ENCODE results near the gene NRXN2.

The NRXN2 gene

DNA sequence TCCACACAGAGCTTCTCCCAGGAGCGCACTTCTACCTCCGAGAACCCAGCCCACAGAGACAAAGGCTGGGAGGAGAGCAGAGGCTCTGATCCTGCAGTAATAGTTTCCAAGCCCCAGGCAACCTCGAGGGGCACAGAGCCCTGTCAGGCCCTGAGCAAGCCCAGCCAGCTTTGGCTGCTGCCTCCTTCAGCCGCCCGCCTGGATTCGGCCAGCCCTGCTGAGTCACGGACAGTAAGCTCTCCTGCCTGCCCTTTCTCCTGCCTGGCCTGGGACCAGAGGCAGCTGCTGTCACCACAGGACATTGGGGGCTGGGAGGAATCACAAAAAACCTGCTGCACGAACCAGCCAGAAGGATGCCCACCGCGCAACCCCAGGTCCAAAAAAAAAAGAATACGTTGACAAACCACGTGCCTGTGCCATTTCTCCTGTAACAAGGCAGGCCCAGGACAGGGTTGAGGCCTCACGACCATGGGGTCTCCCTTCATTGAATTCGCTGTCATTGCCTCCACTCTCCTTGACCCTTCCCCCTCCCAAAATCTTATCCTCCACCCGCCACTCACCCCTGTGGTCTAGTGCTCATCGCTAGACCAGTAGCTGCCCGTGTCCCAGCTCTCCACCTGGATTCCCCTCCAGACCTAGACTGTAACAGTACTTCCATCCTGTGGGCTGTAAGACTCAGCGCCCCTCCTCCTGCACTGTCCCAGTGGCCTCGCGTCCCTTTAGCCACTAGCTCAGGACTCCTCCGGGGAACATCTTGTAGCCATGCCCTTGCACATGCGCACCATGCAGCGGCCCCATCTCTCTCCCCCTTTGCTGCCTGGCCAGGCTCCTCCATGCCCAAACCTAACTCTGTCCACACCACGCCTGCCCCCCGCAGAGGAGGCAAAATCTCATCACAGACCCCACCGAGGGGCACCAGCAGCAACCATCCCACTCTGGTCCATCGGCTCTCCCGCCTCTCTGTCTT, 139.4 kb downstream of the NRXN2 start:
- DNase-seq = no peak

DNA sequence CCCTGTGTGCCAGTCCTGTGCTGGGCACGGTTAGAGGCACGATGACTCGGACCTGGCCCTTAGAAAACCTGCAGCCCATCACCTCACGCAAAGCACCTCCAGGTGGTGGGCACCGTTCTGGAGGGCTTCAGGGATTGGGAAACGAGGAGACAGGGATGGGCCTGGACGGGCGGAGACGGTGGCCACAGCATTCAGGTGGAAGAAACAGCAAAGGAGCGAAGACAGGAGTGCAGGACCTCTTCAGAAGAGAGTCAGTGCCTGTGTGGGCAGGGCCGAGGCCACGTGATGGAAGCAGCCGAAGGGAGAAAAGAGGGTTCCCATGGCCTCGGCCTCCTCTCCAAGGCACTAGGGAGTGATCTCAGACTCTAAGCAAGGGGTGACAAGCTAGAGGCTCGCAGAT, 140.1 kb downstream of the NRXN2 start:
- DNase-seq = no peak

DNA sequence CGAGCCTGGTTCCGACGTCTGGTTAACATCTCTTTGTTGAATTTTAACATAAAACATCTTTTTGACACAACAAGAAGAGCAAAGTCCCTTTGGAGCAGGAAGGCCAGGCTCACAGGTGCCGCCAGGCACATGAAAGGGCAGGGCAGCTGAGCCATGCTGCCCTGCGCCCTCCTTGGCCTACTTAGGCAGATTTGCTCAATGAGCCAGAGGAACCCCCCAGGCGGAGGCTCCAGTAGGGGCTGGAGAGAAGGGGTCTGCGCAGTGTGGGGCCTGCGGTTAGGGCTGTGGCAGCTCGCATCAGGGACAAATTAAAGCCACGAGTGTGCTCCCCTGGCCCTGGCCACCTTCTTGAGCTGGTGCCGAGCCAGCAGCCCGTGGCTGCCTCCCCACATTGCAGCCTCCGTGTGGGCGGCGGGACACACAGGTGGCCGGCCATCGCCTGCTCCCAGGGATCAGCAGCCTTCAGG, 141.9 kb downstream of the NRXN2 start:
- DNase-seq = no peak

DNA sequence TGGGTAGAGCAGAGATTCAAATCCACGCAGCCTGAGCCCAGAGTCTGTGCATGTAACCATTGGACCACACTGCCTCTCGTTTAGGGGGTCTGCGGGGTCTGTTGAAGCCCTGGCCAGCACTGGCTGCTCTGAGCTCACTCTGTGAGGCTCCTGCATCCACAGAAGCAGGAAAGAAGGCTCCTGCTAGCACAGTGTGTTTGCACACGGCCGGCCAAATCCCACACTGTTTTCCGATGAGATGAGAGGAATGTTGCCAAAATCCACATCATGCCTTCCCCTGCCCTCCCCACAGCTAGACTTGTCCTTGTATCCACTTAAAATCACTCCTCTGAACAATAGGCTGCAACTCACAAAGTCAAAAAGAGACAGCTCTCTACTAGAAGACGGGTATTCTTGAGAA, 142.6 kb downstream of the NRXN2 start:
- no peak for DNase-seq

DNA sequence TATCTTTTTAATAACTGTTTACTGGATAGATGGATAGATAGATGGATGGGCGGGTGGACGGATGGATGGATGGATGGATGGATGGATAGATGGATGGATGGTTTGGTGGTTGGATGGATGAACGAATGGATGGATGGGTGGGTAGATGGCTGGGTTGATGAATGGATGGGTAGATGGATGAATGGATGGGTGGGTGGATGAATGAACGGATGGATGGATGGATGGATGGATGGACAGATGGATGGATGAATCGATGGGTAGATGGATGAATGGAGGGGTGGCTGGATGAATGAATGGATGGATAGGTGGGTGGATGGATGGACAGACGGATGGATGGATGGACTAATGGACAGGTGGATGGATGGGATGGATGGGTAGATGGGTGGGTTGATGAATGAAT, 145.8 kb downstream of the NRXN2 start:
- no peak for DNase-seq

DNA sequence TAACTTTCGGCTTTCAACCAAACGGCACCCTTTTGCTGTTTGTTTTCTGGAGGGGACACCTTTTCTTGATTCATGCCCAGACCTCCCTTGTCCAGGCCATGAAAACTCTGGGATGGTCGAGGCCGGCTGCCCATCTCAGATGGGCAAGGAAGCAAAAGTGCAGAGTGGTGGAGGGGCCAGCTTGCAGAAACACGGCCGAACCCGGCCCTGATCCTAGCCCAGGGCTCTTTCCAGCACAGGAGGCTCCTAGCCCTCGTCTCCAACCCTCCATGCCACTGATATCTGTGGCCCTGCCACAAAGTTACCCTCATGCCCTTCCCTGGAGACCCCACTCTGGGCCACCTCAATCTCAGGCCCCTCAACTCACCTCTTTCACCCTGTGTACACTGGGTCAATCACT, 150.9 kb downstream of the NRXN2 start:
- no peak for DNase-seq

DNA sequence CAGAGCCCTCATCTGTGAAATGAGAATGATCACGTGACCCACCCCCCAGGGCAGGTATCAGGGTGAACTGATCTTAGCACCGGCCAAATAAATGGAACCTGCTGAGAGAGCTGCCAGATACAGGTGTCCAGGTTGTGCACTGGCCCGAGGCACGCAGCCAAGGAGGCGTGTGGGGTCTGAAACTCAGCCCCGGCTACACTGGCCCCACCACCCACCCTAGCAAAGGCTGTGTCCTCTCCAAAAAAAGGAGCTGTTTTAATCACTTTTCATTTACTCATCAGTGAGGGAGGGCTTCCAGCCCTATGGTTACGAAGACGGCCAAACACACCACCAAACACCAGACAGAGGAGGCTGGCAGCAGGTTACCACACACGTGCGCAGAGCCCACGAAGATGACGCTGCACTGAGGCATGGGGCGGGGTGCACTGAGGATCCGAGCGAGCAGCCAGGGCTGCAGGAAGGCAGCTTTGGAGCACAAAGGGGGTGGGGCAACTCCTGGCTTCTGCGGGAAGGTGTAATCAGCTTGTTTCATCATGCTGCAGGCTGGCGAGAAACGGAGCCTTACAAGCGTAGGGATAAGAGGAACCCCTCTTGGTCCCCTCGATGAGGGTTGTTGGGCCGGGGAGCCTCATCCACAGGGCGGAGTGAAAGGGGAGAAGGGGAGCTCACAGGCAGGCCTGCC, 151.4 kb downstream of the NRXN2 start:
- no peak for DNase-seq

DNA sequence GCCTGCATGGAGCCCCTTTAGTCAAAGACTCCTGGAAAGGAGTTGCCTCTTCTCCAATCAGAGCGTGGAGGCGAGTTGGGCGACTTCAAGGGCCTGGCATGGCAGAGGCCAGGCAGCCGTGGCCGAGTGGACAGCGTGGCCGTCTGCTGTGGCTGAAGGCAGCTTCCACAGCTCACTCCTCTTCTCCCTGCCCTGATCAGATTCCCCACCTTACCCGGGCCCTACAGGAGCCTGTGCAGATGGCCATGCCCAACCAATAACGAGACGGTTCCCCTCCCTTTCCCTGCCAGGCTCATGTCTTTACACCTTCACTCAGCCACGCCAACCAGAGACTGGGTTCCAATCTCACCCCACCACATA, 152.0 kb downstream of the NRXN2 start:
- no peak for DNase-seq

DNA sequence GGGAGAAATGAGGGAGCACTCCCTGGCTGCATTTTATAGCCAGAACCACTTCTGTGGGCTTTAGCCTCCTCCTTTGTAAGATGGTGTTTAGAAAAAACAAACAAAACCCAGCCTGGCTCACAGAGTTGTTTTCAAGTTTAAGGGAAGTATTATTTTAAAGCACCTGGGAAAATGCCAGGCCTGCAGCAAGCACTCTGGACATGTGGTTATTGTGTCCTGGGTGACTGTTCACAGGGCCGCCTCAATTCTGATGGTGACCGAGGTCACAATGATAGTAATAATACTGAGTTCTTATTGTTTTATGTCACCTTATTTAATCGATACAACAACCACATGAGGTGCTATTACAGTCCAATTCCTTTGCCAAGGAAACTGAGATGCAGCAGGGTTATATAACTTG, 152.7 kb downstream of the NRXN2 start:
- DNase-seq = no peak

DNA sequence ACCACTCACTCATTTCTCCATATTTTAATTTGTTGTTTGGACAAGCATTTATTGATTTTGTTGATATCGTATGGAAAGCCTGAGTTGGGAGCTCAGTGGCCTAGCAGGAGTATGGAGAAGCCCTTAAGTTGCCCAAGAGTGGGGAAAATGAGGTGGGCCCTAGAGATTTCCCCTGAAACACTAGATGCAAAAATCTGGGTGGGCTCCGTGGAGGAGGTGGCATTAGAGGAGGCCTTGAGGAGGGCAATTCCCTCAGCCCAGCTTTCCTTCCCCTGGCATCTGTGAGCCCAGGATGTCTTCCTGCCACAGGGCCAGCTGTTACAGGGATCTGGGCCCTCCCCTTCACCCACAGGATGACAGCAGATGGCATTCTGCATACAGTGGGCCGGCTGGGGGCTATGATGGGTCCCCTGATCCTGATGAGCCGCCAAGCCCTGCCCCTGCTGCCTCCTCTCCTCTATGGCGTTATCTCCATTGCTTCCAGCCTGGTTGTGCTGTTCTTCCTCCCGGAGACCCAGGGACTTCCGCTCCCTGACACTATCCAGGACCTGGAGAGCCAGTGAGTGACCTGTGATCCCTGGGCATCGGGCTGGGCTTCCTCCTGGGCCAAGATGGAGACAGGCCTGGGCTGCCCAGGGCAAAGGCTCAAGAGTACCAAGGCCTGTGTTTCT, 153.6 kb downstream of the NRXN2 start:
- DNase-seq = no peak

DNA sequence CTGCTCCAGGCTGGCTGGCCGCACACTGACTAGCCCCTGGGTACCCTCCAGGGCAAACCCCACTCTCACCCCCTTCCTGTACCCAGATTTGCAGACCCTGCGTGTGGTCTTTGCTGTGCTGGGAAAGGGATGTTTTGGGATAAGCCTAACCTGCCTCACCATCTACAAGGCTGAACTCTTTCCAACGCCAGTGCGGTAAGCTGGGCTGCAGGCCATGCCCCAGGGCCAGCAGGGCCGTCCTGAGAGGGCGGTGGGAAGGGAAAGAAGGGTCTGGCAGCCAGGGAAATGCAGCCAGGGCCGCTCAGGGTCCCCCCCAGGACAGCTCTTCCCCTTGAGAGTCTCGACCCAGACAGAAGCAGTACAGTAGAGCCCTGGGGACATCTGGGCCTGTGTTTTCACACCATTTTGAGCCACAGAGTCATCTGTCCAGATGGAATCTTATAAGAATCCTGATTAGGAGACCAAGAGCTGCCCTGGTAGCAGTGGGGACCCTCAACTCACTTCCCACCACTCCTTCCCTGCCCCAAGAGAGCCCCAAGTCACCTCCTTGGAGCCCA, 154.3 kb downstream of the NRXN2 start:
- DNase-seq = no peak

DNA sequence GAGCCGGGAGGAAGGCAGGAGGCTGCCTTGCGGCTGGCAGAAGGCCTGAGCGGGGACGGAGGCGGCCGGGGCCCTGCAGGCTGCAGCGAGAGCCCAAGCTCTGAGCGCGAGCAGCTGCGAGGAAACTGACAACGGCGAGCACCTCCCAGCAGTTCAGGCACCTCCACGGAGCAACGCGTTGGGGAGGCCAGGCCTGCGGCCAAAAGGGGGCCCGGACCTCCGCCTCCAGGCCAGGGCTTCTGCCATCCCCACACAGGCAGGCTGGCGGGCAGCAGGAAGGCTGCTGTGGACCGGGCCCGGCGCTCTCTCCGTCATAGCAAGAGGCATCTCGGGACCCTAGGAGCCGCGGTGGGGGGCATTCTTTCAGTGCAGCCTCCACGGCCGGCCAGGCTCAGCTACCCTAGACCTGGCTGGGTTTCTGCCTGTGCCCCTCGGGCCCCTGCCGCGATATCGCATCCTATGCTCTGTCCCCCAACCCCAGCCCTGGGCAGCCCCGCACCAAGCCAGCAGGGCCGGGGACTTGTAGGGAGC, 154.9 kb downstream of the NRXN2 start:
- DNase-seq = no peak

DNA sequence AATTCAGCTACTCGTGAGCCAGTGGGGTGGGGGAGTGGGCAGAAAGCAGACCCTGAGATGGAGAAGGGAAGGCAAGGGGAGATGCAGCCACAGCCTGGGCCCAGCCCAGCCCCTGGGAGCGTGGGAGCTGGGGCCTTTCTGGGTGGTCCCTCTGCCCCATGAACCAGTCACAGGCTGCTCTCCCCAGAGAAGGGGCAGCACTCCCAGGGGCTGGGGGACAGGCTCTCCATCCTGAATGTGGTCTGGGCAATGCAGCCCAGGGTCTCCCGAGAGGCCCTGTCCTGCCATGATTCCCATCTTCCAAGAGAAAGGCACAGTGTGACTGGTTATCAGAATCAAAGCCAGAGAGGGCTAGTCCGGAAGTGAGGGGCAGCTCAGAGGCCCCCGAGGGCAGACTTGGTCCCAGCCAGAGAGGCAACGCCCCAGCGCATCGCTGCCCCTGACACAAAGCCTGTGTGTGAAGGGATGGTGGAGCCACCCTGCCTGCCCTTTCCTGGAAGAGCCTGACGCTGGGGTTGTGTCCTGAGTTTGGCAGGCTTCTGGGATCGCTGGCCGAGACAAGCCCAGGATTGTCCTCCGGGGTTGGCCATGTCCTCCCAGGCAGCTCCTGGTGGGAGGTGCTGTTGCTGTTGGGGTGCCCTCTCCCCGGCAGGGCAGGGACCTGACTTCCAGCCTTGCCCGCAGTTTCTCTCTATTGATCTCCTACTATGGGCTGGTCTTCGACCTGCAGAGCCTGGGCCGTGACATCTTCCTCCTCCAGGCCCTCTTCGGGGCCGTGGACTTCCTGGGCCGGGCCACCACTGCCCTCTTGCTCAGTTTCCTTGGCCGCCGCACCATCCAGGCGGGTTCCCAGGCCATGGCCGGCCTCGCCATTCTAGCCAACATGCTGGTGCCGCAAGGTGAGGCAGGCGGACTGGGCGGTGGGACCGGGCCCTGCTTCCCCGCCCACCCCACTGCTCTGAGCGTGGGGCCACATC, 155.8 kb downstream of the NRXN2 start:
- no peak for DNase-seq

DNA sequence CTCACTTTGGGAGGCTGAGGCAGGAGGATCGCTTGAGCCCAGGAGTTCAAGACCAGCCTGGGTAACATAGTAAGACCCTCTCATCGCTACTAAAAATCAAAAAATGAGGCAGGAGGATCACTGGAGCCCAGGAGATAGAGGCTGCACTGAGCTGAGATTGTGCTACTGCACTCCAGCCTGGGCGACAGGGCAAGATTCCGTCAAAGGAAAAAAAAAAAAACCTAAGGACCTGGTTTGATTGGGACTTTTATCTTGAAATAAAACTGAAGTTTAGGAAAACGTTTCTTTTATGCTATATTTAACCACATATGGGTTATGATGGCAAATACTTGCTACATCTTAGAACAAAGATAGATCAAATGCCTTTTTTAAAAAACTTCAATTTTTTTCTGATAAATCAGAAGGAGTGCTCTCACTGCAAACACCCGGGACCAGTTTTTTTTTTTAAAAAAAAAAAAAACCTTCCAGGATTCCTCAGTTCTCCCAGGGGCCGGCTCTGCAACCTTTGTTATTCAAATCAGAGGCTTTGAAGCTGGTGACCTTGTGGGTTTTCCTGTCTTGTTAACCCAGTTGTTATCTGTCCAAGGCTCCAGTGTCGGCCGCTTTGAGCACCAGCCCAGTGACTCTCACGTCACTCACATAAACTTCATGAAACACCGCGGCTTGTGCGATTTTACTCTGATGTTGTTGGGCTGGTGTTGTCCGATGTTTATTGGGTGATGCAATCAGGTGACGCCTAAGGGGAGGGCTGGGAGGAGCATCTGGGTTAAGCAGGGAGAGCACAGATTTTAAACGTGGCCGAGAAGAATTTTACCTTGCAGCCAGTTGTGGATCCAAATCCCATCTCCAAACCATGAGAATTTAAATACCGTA, 156.7 kb downstream of the NRXN2 start:
- peak; percentile 8 for DNase-seq

DNA sequence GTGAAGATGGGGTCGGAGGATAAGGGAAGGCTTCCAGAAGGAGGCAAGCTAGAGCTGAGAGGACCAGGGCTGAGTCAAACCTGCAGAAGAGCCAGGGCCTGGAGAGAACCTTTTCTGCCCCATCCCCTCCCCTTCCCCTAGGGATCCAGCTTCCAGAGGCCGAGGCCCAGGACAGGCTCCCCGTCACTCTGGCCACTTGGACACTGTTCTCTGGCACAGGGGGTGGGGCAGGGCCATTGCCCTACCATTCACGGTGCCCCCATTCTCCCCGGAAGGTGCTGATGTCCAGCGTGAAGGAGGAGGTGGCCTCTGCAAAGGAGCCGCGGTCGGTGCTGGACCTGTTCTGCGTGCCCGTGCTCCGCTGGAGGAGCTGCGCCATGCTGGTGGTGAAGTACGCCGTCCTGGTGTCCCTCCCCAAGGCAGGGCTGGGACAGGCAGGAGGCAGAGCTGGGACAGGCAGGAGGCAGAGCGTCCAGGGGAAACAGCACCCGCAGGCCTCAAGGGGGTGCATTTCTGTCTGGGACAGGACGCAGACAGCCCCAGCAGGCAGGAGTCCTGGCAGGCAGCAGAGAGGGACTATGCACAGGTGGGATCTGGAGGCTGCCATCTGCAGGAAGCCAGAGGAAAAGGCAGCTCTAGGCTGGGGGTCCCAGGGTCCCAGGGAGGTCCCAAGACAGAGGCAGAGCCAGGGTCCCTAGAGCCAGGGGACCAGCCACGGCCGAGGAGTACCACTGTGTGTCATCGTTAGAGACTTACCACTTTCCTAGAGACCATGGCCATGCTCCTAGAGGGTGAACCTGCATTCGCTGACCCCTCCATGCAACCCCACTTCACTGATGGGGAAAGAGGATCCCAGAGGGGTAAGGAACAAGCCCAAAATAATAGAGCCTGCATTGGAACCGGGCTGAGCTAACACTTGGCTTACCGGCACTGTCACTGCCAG, 157.8 kb downstream of the NRXN2 start:
- DNase-seq = no peak

DNA sequence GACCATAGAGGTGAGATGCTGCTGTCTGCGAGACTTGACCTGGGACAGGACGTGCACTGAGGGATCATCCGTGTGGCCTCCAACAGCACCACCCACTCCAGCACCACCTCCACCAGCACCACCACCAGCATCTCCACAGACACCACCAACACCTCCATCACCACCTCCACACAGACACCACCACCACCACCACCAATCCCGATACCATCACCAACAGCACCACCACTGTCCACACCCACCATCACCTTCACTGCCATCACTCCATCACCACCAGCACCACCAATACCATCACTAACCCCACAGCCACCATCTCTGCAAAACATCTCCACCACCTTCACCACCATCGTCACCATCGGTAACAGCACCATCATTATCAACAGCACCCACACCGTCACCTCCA, 158.6 kb downstream of the NRXN2 start:
- no peak for DNase-seq

DNA sequence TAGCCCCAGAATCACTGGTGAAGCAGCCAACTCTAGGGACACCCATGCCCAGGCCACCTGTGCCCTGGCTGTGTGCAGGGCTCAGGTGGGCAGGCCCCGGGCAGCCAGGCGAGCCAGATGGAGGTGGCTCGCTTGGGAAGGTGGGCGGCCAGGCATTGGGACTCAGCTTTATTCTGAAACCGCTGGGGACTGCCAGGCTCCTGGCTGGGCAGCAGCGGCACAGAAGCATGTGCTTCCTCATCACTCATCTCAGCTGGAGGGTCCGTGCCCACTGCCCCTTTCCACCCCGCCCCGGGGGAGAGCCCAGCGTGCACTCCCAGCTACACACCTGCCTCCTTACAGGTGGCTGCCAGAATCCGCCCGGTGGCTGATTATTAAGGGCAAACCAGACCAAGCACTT, 159.0 kb downstream of the NRXN2 start:
- DNase-seq = no peak

DNA sequence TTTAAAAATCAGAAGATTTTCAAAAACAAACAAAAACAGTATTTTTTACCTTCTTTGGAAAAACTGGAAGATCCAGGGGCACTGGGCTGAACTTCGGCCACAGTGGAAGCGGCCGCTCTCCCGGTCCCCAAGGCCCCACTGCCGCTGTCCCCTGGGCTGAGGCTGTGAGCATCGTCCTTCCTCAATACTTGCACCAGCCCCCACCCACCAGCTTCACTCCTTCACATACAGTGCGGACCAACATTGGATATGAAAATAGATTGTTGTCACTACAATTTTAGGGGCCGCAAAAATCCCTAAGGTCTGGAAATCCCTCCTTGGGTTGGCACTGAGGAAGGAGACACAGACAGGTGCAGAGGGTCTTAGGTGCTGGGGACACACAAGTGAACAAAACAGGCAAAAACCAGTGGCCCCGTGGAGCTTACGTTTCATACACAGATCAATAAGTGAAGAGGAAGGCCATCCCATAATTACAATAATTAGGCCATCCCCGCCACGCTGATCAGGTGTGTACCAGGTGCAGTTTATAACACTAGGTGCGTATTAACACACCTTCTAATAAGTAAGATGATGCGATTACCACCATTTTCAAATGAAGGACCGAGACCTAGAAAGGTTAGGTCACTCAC, 160.2 kb downstream of the NRXN2 start:
- no peak for DNase-seq

Data from suppressor macrophage treated with lipopolysaccharide for 4 hours (primary cell).